K562 (cell line): ENCODE results near the gene ERMP1. TPM values are rescaled to one million over a fixed set of nuclear protein-coding genes. Genes with fewer than 3 reads are reported as not detected.

Experiments
- ATAC-seq: fragments of 200-7000 bp; cut with Tn5 transposase; 3 replicates; pipeline ENCODE4 v1.9.1; 2020; ENCODE audit warnings: moderate library complexity
- BruUV-seq: library from RNA; stranded (reverse); fragments of 400-500 nt; replicated peaks from 2 replicates; lab custom pipeline; 2021; lab: Mats Ljungman, UMichigan
- CTCF ChIA-PET: fragments of 300-600 bp; formaldehyde crosslinking; extraction: SDS; loops from one replicate; lab custom pipeline; 2021; ENCODE audit warnings: low intra/inter-chr PET ratio; lab: Yijun Ruan, JAX
- POLR2A ChIA-PET: fragments of 300-600, 350-650 bp; sonication (Branson Sonifier 250); formaldehyde crosslinking; extraction: SDS; loops from one replicate; lab custom pipeline; 2021; ENCODE audit warnings: antibody characterized with exemption, inconsistent platforms; lab: Yijun Ruan, JAX
- DNase-seq, 4 experiments: peaks; one replicate each; pipeline versions ENCODE4 v3.0.0 to v3.0.0-alpha.2; 2011 to 2018; ENCODE audit warnings: low spot score in 3 of 4, mixed read lengths in 3 of 4; ENCODE audit errors: extremely low read depth in 1 of 4
- FAIRE-seq: peaks from 2 replicates; lab custom pipeline; 2011; peaks lifted over from hg19 to GRCh38; lab: Jason Lieb, UNC
- H2AFZ ChIP-seq: 2 replicates; pipeline ENCODE4 v1.6.0; 2011; ENCODE audit warnings: low read depth, low read length, control low read depth, inconsistent platforms
- H3K27ac ChIP-seq: fragments of 200-600 bp; 3 replicates; pipeline ENCODE4 v1.8.0; 2011; ENCODE audit warnings: low read depth, mild to moderate bottlenecking, control low read depth, inconsistent platforms, low read length, moderate library complexity, mixed read lengths; ENCODE audit errors: extremely low read depth
- H3K27me3 ChIP-seq, 2 experiments: fragments of 300-600 bp in 1 of 2; 2 replicates in 1 of 2; 3 replicates in 1 of 2; pipeline versions ENCODE4 v1.6.0 to v1.8.0; 2011; ENCODE audit warnings: inconsistent platforms in 2 of 2, low read length in 2 of 2, mild to moderate bottlenecking in 1 of 2, mixed read lengths in 1 of 2, moderate library complexity in 1 of 2; ENCODE audit not compliant: control insufficient read depth in 2 of 2, insufficient read depth in 2 of 2
- H3K36me3 ChIP-seq: fragments of 300-600 bp; 3 replicates; pipeline ENCODE4 v1.8.0; 2011; ENCODE audit warnings: mild to moderate bottlenecking, low read length, inconsistent platforms; ENCODE audit not compliant: control insufficient read depth, insufficient read depth
- H3K4me1 ChIP-seq, 2 experiments: fragments of 200-600 bp in 1 of 2; replicated peaks in 1 of 2; 2 replicates in 1 of 2; 3 replicates in 1 of 2; pipeline versions ENCODE4 v1.5.1 to v1.8.0; 2011; ENCODE audit warnings: inconsistent platforms in 2 of 2, low read length in 2 of 2, mild to moderate bottlenecking in 1 of 2, mixed read lengths in 1 of 2, moderate library complexity in 1 of 2; ENCODE audit not compliant: control insufficient read depth in 2 of 2, insufficient read depth in 2 of 2
- H3K4me2 ChIP-seq: 2 replicates; pipeline ENCODE4 v1.6.1; 2011; ENCODE audit warnings: low read length, control low read depth, inconsistent platforms, mixed read lengths; ENCODE audit not compliant: insufficient read depth
- H3K4me3 ChIP-seq: fragments of 200-600 bp; sonication (generic), shearing (Covaris generic); 2 replicates; pipeline ENCODE4 v1.5.1; 2016; ENCODE audit warnings: control low read depth, inconsistent platforms
- H3K79me2 ChIP-seq: fragments of 200-600 bp; 3 replicates; pipeline ENCODE4 v1.8.0; 2011; ENCODE audit warnings: low read length, inconsistent platforms; ENCODE audit not compliant: control insufficient read depth, insufficient read depth
- H3K9ac ChIP-seq, 2 experiments: 2 replicates each; pipeline versions ENCODE4 v1.6.0 to v1.6.1; 2011; ENCODE audit warnings: low read depth in 2 of 2, low read length in 2 of 2, control low read depth in 1 of 2, inconsistent platforms in 1 of 2, mild to moderate bottlenecking in 1 of 2, mixed read lengths in 1 of 2; ENCODE audit not compliant: insufficient read depth in 1 of 2
- H3K9me1 ChIP-seq: one replicate; pipeline ENCODE4 v1.6.0; 2011; ENCODE audit warnings: inconsistent platforms, mild to moderate bottlenecking, low read length, moderate library complexity; ENCODE audit not compliant: control insufficient read depth, insufficient read depth
- H3K9me3 ChIP-seq: replicated peaks from 2 replicates; pipeline ENCODE4 v1.5.1; 2011; ENCODE audit warnings: low read depth, low read length, inconsistent platforms; ENCODE audit not compliant: control insufficient read depth, insufficient read depth
- H4K20me1 ChIP-seq: replicated peaks from 2 replicates; pipeline ENCODE4 v1.6.1; 2011; ENCODE audit warnings: low read length, inconsistent platforms, mixed read lengths; ENCODE audit not compliant: control insufficient read depth, insufficient read depth
- BMI1 ChIP-seq: fragments of 150-350 bp; IDR thresholded peaks from 2 replicates; pipeline ENCODE4 v1.6.1; 2014; ENCODE audit warnings: low read length
- CHD2 ChIP-seq: IDR thresholded peaks from 2 replicates; pipeline ENCODE4 v1.6.1; 2011; ENCODE audit warnings: low read depth, low read length
- HDAC2 ChIP-seq: fragments of 450-650 bp; IDR thresholded peaks from 2 replicates; pipeline ENCODE4 v1.6.1; 2016; ENCODE audit warnings: mild to moderate bottlenecking
- NCOA4 ChIP-seq: fragments of 450-650 bp; IDR thresholded peaks from 2 replicates; pipeline ENCODE4 v1.6.1; 2018; ENCODE audit warnings: mild to moderate bottlenecking; ENCODE audit not compliant: partially characterized antibody
- RCOR1 ChIP-seq, 2 experiments: IDR thresholded peaks; 2 replicates each; pipeline ENCODE4 v1.6.1; 2012; ENCODE audit warnings: low read depth in 2 of 2, low read length in 2 of 2, borderline replicate concordance in 1 of 2, improper control_type of control experiment in 1 of 2
- SPI1 ChIP-seq: IDR thresholded peaks from 2 replicates; pipeline ENCODE4 v1.6.1; 2011; ENCODE audit warnings: low read depth, low read length, control low read depth, borderline replicate concordance
- ZNF143 ChIP-seq: sonication (generic); formaldehyde crosslinking; IDR thresholded peaks from 2 replicates; pipeline ENCODE4 v1.9.0; 2022; ENCODE audit warnings: mild to moderate bottlenecking, missing genetic modification reagents
- ZNF436 ChIP-seq: fragments of 250-450, 450-650 bp; sonication (Bioruptor Pico); formaldehyde crosslinking; IDR thresholded peaks from 2 replicates; pipeline ENCODE4 v1.7.0; 2020; ENCODE audit warnings: mild to moderate bottlenecking
- WGBS: fragments of 100-300 bp; shearing (Covaris generic); methylation state at CpG from one replicate; pipeline ENCODE4 v1.1.6; 2016; ENCODE audit warnings: low coverage, mixed read lengths; ENCODE audit not compliant: insufficient coverage; ENCODE audit errors: missing lambda C conversion rate; 5-methylcytosine and 5-hydroxymethylcytosine counted together
- in situ Hi-C: fragments of 300-500 bp; cut with MboI; formaldehyde crosslinking; loops from 4 replicates; pipeline ENCODE4 v1.15.0; 2018; ENCODE audit warnings: inconsistent platforms, mixed read lengths
- intact Hi-C: fragments of 100-400 bp; cut with micrococcal nuclease; formaldehyde crosslinking; loops from 2 replicates; pipeline ENCODE4 v1.14.2; 2022
- polyA plus RNA-seq, 8 experiments: library from polyadenylated mRNA; depleted of rRNA in 4 of 8; stranded (reverse) in 5 of 8; unstranded in 3 of 8; fragments of >200 nt; fragmentation: Nextera tagmentation in 2 of 8; fragmentation: Illumina TruSeq in 1 of 8; extraction: Ambion mirVana in 2 of 8; extraction: Trizol in 1 of 8; gene quantifications; 2 replicates each; pipeline versions ENCODE4 v1.2.1 to v1.2.3, GENCODE V29; 2011 to 2014; ENCODE audit warnings: inconsistent platforms in 1 of 8, missing spikeins in 1 of 8
- total RNA-seq, 7 experiments: library from RNA; depleted of rRNA in 6 of 7; stranded (reverse); fragments of >200 nt in 6 of 7; fragmentation: Illumina TruSeq in 2 of 7; extraction: Trizol in 2 of 7; gene quantifications; 2 replicates each; pipeline versions ENCODE4 v1.2.1 to v1.2.3, GENCODE V29; 2011 to 2021; ENCODE audit warnings: low replicate concordance in 1 of 7
- TF ChIP-seq, protein P1 (sequence below): sonication (generic); formaldehyde crosslinking; IDR thresholded peaks from 2 replicates; pipeline ENCODE4 v1.8.1; 2022; ENCODE audit warnings: missing genetic modification reagents

Gene ERMP1
- total and polyA plus RNA-seq, 9 of the 15 experiments (the other 6 are each of a cell fraction or from before 2014, with no cell fraction given): 2.5 to 26.3 (median 12.6) TPM

- no peaks in the 10 kb centered on the region for H3K36me3 ChIP-seq
- no peaks in the 10 kb centered on the region for H3K9me3 ChIP-seq
- no peak for ATAC-seq
- no peak for DNase-seq
- intact Hi-C loops: no loop called here
- no TSS peak for BruUV-seq
- no peak overlapping the region for H3K9ac ChIP-seq
- in situ Hi-C loops: no loop called here
- H3K4me1 ChIP-seq: no peaks in the 10 kb centered on the region
- ChIA-PET POLR2A (no interaction called here), CTCF (no interaction called here)
- no peak for TF ChIP-seq ZNF436 (CRISPR knock-in tag)
- TF ChIP-seq ZNF143 (CRISPR knock-in tag): no peak
- 0 out of 2 replicates have a peak, but pooled peaks have one; percentile 7 for TF ChIP-seq SPI1
- H2AFZ ChIP-seq: no peak overlapping the region
- no peaks in the 10 kb centered on the region for H3K9me1 ChIP-seq
- no peak for FAIRE-seq
- no peak overlapping the region for H3K4me3 ChIP-seq
- H3K79me2 ChIP-seq: no peaks in the 10 kb centered on the region
- no peak overlapping the region for H3K4me2 ChIP-seq
- H3K27ac ChIP-seq: no peak overlapping the region
- no peaks in the 10 kb centered on the region for H3K27me3 ChIP-seq
- H4K20me1 ChIP-seq: no peaks in the 10 kb centered on the region
Observed at GRCh38 chr9:5857928-5858327, 25.0 kb upstream of the ERMP1 start.

DNA sequence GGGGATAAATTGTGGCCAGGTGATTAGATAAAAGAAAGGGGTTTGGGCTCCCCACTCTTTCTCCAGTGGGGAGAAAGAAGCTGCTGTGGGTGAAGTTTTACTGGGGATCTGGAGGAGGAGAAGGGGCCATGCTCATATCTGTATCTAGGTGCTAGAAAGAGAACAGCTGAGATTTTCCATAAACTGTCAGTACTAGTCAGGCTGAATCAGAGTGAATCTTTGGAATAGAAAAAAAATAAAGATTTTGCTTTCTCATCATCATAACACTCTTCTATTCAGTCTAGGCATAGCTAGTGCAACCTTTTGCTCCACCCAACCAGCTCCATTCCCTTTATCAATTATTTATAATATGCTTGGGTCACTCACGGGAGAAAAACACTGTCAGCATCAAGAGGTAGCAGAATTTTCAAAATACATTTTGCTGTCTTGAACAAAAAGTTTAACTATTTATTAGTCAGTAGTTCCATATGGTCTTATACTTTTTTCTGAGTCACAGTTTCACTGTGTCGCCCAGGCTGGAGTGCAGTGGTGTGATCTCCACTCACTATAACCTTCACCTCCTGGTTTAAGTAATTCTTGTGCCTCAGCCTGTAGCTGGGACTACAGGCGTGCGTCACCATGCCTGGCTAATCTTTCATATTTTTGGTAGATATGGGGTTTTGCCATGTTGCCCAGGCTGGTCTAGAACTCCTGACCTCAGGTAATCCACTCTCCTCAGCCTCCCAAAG is 21.3 kb upstream of the ERMP1 start:
- no peaks in the 10 kb centered on the region; the same call in 1 of the 2 replicates for H4K20me1 ChIP-seq
- no peak overlapping the region for H3K4me2 ChIP-seq
- H2AFZ ChIP-seq: no peak overlapping the region
- H3K9me1 ChIP-seq: no peaks in the 10 kb centered on the region
- WGBS: 65% methylated on average over 4 of the region's 4 CpGs
- no peaks in the 10 kb centered on the region for H3K36me3 ChIP-seq
- no peaks in the 10 kb centered on the region for H3K79me2 ChIP-seq
- FAIRE-seq (no peak), ATAC-seq (no peak), DNase-seq (no peak)
- in situ Hi-C loops (no loop called here), intact Hi-C loops (no loop called here)
- no peak overlapping the region for H3K9ac ChIP-seq
- POLR2A ChIA-PET: no interaction called here
- TF ChIP-seq, protein P1, sequence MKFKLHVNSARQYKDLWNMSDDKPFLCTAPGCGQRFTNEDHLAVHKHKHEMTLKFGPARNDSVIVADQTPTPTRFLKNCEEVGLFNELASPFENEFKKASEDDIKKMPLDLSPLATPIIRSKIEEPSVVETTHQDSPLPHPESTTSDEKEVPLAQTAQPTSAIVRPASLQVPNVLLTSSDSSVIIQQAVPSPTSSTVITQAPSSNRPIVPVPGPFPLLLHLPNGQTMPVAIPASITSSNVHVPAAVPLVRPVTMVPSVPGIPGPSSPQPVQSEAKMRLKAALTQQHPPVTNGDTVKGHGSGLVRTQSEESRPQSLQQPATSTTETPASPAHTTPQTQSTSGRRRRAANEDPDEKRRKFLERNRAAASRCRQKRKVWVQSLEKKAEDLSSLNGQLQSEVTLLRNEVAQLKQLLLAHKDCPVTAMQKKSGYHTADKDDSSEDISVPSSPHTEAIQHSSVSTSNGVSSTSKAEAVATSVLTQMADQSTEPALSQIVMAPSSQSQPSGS (CRISPR knock-in tag): no peak
- TF ChIP-seq CHD2 (no peak), BMI1 (no peak), NCOA4 (no peak), RCOR1 (IDR thresholded peaks at IDR 0.05; ENCODE audit: borderline replicate concordance in 1 of 2, low read depth in 2 of 2, low read length in 2 of 2) (no peak), HDAC2 (no peak)
- H3K4me3 ChIP-seq: no peak overlapping the region
- no peaks in the 10 kb centered on the region for H3K27me3 ChIP-seq
- no peak overlapping the region for H3K27ac ChIP-seq
- H3K4me1 ChIP-seq: peaks cover 3 to 23% of the 10 kb centered on the region in 2 experiments; a peak in 4 of 5 replicates
- CTCF ChIA-PET: no interaction called here
- no peaks in the 10 kb centered on the region for H3K9me3 ChIP-seq
- BruUV-seq: no TSS peak
